Non-pigmented ciliary epithelial cell (primary cell): ENCODE results near the gene KCNJ2.

ENCODE experiments used
- DNase-seq: peaks from one replicate; pipeline ENCODE4 v3.0.0-alpha.2; 2010; ENCODE audit warnings: low read depth

The KCNJ2 gene

GRCh38 chr17:70159980-70160379 is 9.4 kb upstream of the KCNJ2 start:
- no peak for DNase-seq

- no peak for DNase-seq
Measured at GRCh38 chr17:70161519-70161918, 7.8 kb upstream of the KCNJ2 start.

GRCh38 chr17:70165383-70165782 is 3.9 kb upstream of the KCNJ2 start:
- DNase-seq: no peak

- DNase-seq: no peak
Measured at GRCh38 chr17:70166615-70167014, 2.7 kb upstream of the KCNJ2 start.

GRCh38 chr17:70168044-70168976 is 1.0 kb upstream of the KCNJ2 start:
- DNase-seq: peak; percentile 72

GRCh38 chr17:70169709-70170597 is 621 bp downstream of the KCNJ2 start:
- no peak for DNase-seq

- DNase-seq: no peak
Measured at GRCh38 chr17:70171159-70171558, 1.8 kb downstream of the KCNJ2 start.

- DNase-seq: no peak
Measured at GRCh38 chr17:70172449-70172848, 3.1 kb downstream of the KCNJ2 start.

- no peak for DNase-seq
Measured at GRCh38 chr17:70172923-70173322, 3.6 kb downstream of the KCNJ2 start.

- no peak for DNase-seq
Measured at GRCh38 chr17:70173681-70174080, 4.3 kb downstream of the KCNJ2 start.

- no peak for DNase-seq
Measured at GRCh38 chr17:70181376-70181775, 12.0 kb downstream of the KCNJ2 start.

- DNase-seq: no peak
Measured at GRCh38 chr17:70181866-70182265, 12.5 kb downstream of the KCNJ2 start.

- DNase-seq: no peak
Measured at GRCh38 chr17:70183508-70183907, 14.2 kb downstream of the KCNJ2 start.

- no peak for DNase-seq
Measured at GRCh38 chr17:70184207-70184606, 14.9 kb downstream of the KCNJ2 start.

- DNase-seq: no peak
Measured at GRCh38 chr17:70184770-70185169, 15.4 kb downstream of the KCNJ2 start.

- no peak for DNase-seq
Measured at GRCh38 chr17:70185285-70185684, 16.0 kb downstream of the KCNJ2 start.

GRCh38 chr17:70187383-70187782 is 18.1 kb downstream of the KCNJ2 start:
- DNase-seq: no peak

- DNase-seq: no peak
Measured at GRCh38 chr17:70190959-70191805, 21.9 kb downstream of the KCNJ2 start.

- no peak for DNase-seq
Measured at GRCh38 chr17:70195091-70195490, 25.8 kb downstream of the KCNJ2 start.

GRCh38 chr17:70201872-70202419 is 32.6 kb downstream of the KCNJ2 start:
- no peak for DNase-seq

GRCh38 chr17:70202840-70203239 is 33.5 kb downstream of the KCNJ2 start:
- no peak for DNase-seq

GRCh38 chr17:70204431-70204830 is 35.1 kb downstream of the KCNJ2 start:
- DNase-seq: no peak
